ENCODE results near the gene ABCC1.
"Not testable (repeated sequence)": the region's sequence is repeated elsewhere in the genome, so short reads cannot be mapped to it uniquely, and the experiment has no call there.

ABCC1 gene

DNA sequence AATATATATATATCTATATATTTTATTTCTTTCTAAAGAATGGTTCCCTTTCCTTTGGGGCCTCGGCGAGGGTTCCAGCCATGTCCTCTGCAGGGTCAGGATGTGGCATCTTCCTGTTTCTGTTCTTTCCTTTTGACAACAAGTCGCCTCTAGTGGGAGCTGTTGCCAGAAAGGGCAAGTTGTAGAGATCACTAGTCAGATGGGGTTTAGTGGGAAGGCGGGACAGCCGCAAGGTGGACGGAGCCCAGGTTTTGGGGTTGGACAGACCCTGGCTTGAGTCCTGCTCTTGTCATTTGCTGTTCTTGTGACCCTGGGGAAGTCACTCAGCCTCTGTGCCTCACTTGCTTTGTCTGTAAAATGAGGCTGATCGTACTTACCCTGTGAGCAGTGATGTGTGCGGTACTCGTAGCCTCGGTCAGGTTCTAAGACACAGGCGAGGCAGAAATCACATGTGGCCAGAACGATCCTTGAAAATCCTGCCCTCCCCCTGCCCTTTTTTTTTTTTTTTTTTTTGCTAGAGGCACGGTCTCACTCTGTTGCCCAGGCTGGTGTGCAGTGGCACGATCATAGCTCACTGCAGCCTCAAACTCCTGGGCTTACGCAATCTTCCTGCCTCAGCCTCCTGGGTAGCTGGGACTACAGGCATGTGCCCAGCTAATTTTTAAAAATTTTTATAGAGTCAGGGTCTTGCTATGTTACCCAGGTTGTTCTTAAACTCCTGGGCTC is 193.8 kb downstream of the ABCC1 start:
- TF ChIP-seq, protein P1, sequence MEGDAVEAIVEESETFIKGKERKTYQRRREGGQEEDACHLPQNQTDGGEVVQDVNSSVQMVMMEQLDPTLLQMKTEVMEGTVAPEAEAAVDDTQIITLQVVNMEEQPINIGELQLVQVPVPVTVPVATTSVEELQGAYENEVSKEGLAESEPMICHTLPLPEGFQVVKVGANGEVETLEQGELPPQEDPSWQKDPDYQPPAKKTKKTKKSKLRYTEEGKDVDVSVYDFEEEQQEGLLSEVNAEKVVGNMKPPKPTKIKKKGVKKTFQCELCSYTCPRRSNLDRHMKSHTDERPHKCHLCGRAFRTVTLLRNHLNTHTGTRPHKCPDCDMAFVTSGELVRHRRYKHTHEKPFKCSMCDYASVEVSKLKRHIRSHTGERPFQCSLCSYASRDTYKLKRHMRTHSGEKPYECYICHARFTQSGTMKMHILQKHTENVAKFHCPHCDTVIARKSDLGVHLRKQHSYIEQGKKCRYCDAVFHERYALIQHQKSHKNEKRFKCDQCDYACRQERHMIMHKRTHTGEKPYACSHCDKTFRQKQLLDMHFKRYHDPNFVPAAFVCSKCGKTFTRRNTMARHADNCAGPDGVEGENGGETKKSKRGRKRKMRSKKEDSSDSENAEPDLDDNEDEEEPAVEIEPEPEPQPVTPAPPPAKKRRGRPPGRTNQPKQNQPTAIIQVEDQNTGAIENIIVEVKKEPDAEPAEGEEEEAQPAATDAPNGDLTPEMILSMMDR (IDR thresholded peaks at IDR 0.05; ENCODE audit: insufficient read depth, low read depth, low read length, missing control alignments) = peak; percentile 35
- DNase-seq (ENCODE audit: low read depth) = peak; percentile 23
- no peak overlapping the region for H3K4me3 ChIP-seq (ENCODE audit: low read depth, low read length)

DNA sequence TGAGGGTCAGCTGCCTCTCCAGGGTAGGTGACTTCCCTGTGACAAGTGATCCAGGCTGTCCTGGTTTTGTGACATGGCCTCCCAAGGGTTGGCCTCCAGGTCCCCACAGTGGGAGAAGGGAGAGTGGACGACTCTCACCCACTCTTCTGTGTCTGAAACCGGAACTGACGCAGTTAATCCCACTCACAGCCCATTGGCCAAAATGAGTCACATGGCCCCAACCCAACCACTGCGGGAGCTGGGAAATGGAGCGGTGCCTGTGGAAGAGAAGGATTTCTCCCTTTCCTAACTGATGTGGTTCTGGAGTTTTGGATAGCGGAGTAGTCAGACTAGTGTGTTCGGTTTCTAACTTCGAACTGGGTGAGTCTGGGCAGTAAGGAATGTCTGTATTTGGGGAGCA is 194.5 kb downstream of the ABCC1 start:
- no peak for DNase-seq (ENCODE audit: low read depth)
- TF ChIP-seq, protein P1 (IDR thresholded peaks at IDR 0.05; ENCODE audit: insufficient read depth, low read depth, low read length, missing control alignments) = no peak
- no peak overlapping the region for H3K4me3 ChIP-seq (ENCODE audit: low read depth, low read length)

DNA sequence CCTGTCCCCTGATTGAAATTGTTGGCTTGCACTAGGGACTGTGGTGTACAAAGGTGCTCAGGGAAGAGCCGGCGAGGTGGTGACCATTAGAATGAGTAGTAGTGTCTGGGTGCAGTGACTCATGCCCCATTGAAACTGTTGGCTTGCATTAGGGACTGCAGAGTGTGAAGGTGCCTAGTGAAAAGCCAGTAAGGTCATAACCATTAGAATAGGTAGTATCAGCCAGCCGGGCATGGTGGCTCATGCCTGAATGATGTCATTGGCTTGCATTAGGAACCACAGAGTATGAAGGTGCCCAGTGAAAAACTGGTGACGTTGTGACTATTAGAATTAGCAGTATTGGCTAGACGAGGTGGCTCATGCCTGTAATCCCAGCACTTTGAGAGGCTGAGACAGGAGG is 195.0 kb downstream of the ABCC1 start:
- no peak for DNase-seq (ENCODE audit: low read depth)
- H3K4me3 ChIP-seq (ENCODE audit: low read depth, low read length) = no peak overlapping the region
- TF ChIP-seq, protein P1 (IDR thresholded peaks at IDR 0.05; ENCODE audit: insufficient read depth, low read depth, low read length, missing control alignments) = no peak

DNA sequence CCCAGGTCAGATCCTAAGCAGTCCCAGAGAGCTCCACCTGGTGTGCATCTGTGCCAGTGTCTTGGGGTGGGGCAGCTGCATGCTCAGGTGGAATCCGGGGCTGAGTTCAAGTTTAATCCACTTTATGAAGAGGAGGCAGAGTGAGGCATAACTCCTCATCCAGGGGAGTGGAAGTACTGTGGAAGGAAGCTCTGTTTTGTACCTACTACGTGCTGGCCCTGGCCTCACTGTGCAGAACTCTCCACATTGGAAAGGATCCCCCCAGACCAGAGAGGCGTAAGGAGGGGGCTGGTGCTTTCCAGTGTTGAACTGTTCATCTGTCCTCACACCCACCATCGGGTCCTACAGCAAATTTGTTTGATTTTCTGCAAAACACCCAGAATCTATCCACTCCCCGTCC is 195.9 kb downstream of the ABCC1 start:
- no peak for DNase-seq (ENCODE audit: low read depth)
- no peak overlapping the region for H3K4me3 ChIP-seq (ENCODE audit: low read depth, low read length)
- TF ChIP-seq, protein P1 (IDR thresholded peaks at IDR 0.05; ENCODE audit: insufficient read depth, low read depth, low read length, missing control alignments) = no peak

DNA sequence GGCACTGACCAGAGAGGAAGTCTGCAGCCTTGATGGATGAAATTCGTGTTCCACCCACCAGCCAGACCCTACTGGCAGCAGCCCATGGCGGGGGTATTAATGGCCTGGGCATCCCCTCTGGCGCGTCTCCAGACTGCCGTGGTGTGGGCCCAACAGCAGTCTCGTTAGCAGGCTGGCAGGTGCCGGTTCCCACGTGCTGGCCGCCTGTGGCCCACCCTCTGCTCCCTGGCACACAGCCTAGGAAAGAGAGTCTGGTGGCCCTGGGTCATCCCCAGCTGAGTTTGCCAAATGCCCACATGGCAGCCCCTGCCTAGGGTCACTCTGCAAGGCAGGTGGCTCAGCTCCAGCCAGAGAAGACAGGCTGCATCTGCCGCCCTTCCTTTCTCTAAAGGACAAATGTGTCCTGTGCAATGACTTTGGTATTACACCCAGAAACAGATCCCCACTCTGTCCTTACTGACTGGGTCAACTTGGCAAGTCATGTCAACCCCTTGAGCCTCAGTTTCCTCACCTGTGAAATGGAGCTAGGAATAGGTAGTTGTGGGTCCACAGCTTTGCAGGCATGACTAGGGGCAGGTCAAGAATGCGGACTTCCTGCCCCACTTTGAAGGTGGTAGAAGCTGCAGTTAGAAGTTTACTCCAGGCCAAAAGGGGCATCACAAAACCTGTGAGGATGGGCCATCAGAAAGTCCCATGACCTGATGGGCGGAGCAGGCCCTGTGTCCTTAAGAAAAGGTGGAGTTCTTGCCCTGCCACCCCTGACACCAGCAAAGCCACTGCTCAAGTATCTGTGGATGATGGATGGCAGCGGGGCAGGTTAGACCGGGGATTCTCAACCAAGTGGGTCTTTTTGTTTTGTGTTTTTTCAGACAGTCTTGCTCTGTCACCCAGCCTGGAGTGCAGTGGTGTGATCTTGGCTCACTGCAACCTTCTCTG is 197.2 kb downstream of the ABCC1 start:
- DNase-seq (ENCODE audit: low read depth) = no peak
- TF ChIP-seq, protein P1 (IDR thresholded peaks at IDR 0.05; ENCODE audit: insufficient read depth, low read depth, low read length, missing control alignments) = no peak
- no peak overlapping the region for H3K4me3 ChIP-seq (ENCODE audit: low read depth, low read length)

DNA sequence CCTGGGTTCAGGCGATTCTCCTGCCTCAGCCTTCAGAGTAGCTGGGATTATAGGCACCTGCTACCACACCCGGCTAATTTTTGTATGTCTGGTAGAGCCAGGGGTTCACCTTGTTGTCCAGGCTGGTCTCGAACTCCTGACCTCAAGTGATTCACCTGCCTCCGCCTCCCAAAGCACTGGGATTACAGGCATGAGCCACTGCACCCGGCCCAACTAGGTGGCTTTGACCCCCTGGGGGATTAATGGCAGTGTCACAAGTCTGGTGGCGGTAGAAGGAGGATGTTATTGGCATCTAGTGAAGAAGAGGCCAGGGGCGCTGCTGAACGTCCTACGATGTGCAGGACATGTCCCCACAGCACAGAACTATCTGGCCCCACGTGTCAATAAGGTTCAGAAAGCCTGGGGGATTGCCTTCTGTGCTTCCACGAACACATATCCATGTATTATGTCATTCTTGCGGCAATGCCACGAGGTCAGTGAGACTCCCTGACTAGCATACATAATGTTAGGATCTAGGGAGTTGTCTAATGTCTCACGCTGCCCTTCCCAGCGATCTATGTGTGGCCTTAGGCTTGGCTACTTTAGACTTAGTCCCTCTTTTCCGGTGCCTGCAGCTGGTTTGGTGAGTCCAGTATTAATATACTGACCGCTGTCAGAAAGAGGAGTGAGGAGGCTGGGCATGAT is 198.0 kb downstream of the ABCC1 start:
- no peak for DNase-seq (ENCODE audit: low read depth)
- TF ChIP-seq, protein P1 (IDR thresholded peaks at IDR 0.05; ENCODE audit: insufficient read depth, low read depth, low read length, missing control alignments) = no peak
- H3K4me3 ChIP-seq (ENCODE audit: low read depth, low read length) = no peak overlapping the region

DNA sequence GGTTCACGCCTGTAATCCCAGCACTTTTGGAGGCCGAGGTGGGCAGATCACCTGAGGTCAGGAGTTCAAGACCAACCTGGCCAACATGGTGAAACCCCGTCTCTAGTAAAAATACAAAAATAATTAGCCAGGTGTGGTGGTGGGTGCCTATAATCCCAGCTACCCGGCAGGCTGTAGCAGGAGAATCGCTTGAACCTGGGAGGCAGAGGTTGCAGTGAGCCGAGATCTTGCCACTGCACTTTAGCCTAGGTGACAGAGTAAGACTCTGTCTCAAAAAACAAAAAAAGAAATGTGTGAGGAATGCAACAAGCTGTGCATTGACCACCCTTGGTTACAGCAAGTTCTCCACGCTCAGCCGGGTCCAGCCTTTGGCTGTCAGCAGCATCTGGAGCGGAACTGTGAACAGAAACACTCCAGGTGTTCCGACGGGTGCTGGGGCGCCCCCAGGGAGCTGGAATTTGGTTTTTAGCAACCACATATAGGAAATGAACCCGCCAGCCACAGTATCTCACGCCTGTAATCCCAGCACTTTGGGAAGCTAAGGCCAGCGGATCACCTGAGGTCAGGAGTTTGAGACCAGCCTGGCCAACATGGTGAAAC is 198.7 kb downstream of the ABCC1 start:
- H3K4me3 ChIP-seq (ENCODE audit: low read depth, low read length); DNase-seq (ENCODE audit: low read depth): not testable (repeated sequence)
